Right lobe of liver (tissue), 4 donors: Measurements from ENCODE around the gene KCNQ2.

Experiments
- CTCF ChIP-seq, 4 donors: fragments of 200-600 bp in 3 of 4; fragments of 450-650 bp in 1 of 4; IDR thresholded peaks; one replicate each; pipeline versions ENCODE4 v1.5.1 to v1.8.0; 2016 to 2022; ENCODE audit warnings: antibody characterized with exemption in 4 of 4, mild to moderate bottlenecking in 2 of 4
- POLR2A ChIP-seq: fragments of 450-650 bp; IDR thresholded peaks from one replicate; pipeline ENCODE4 v1.6.1; 2017; ENCODE audit warnings: antibody characterized with exemption, mild to moderate bottlenecking
- donor health status: DM: no; HTN: no; CAD: no.
- donor health status: DM: no; HTN: no; CAD: no.
- donor health status: DM: no; HTN: yes; CAD: no.

DNA sequence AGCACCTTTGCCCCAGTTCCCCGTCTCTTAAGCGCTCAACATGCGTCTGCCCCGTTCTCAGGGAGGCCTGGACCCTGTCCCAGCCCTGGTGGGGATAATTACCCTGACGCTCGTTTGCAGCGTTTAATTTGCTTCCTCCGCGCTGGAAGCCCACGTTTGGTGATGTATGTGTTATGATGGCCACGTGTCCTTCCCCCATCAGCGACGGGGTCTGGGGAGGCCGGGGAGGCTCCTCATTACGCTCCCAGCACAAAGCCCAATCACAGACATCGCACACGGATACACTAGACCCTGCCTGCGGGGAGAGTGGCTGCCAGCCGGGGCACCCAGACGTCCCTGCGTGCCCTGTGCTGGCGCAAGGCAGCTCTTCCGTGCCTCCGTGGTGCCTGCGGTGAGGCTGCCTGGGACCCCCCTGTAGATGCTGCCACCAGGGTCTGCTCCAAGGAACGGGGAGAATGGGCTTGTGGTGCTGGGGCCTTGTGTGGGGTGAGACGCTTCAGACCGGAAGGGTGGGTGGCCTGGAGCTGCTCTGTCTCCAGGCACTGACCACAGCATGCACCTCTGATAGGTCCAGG is 101.1 kb downstream of the KCNQ2 start:
- no peak for TF ChIP-seq CTCF (IDR thresholded peaks at IDR 0.05)
- TF ChIP-seq POLR2A, result no peak
